ENCODE results near the gene PSPC1.
"Not testable (repeated sequence)": the region's sequence is repeated elsewhere in the genome, so short reads cannot be mapped to it uniquely, and the experiment has no call there.

Gene PSPC1, protein sequence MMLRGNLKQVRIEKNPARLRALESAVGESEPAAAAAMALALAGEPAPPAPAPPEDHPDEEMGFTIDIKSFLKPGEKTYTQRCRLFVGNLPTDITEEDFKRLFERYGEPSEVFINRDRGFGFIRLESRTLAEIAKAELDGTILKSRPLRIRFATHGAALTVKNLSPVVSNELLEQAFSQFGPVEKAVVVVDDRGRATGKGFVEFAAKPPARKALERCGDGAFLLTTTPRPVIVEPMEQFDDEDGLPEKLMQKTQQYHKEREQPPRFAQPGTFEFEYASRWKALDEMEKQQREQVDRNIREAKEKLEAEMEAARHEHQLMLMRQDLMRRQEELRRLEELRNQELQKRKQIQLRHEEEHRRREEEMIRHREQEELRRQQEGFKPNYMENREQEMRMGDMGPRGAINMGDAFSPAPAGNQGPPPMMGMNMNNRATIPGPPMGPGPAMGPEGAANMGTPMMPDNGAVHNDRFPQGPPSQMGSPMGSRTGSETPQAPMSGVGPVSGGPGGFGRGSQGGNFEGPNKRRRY

DNA sequence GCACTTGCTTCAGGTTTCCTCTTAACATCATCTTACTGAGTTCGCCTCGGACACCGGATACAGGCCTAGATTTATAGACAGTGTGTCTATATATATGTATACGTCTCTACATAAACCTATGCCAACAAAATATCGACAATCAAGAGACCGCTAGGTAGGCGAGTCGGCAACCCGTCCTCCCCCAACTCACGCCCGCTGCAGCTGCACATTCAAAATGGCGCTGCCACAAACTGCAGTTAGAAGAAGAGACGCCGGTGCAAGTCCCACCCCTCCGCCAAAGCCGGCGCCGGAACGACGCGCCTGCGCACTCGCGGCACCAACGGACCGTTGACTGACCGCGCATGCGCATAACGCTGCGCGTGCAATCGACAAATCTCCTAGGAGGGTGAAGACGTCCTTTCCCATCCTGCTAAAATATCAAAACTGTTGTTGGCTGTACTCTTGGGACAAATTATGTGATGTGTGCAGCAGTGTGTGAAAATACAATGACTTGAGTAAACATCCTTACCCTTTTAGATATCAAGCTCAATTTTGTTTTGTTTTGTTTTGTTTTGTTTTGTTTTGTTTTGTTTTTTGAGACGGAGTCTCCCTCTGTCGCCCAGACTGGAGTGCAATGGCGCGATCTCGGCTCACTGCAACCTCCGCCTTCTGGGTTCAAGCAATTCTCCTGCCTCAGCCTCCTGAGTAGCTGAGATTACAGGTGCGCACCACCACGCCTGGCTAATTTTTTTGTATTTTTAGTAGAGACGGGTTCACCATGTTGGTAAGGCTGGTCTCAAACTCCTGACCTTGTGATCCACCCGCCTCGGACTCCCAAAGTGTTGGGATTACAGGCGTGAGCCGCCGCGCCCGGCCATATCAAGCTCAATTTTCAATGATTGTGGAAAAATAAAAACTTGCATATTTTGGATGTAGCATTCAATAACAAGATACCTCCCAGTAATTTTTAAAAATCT lies at the start of gene PSPC1:
TSS of gene PSPC1 (minus strand) at position 219 of the 956 bp plus-strand sequence. CDS start at position 31, 188 bp downstream.
- in situ Hi-C loops (cut with MboI; ENCODE audit: low sequenced_read_pairs), result not testable (repeated sequence)

DNA sequence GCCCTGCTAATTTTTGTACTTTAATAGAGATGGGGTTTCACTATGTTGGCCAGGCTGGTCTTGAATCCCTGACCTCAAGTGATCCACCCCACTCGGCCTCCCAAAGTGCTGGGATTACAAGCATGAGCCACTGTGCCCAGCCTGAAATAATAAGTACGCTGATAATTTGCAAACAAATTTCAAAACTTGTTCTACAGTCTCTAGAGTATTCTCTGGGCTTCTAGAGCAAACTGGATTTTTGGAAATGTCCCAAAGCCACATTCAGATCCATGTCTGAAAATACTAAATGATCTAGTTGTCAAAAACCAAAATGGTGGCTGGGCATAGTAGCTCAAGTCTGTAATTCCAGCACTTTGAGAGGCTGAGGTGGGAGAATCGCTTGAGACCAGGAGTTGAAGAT lies 39.9 kb upstream of the PSPC1 start:
- in situ Hi-C loops (cut with MboI; ENCODE audit: low sequenced_read_pairs), result no loop called here

DNA sequence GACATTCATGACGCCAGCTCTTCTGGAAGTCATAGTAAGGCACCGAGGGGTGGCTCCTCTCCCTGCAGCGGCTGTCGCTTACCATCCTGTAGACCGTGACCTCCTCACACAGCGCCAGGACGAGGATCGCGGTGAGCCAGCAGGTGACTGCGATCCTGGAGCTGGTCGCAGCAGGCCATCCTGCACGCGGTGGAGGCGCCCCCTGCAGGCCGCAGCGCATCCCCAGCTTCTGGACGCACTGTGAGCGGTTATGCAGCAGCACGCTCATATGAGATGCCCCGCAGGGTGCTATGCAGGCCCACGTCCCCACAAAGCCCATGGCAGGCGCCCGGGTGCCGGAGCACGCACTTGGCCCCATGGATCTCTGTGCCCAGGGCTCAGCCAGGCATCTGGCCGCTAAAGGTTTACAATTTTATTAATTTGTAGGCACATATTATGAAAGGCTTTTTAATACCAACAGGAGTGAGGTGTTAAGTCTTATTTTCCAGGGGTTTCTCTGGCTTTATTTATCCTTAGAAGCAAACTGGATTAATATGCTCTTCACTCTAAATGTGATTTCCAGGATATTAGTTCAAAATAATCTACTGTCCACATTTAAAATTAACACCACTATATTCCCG lies 35.6 kb upstream of the PSPC1 start:
- in situ Hi-C loops (cut with MboI; ENCODE audit: low sequenced_read_pairs), result no loop called here

DNA sequence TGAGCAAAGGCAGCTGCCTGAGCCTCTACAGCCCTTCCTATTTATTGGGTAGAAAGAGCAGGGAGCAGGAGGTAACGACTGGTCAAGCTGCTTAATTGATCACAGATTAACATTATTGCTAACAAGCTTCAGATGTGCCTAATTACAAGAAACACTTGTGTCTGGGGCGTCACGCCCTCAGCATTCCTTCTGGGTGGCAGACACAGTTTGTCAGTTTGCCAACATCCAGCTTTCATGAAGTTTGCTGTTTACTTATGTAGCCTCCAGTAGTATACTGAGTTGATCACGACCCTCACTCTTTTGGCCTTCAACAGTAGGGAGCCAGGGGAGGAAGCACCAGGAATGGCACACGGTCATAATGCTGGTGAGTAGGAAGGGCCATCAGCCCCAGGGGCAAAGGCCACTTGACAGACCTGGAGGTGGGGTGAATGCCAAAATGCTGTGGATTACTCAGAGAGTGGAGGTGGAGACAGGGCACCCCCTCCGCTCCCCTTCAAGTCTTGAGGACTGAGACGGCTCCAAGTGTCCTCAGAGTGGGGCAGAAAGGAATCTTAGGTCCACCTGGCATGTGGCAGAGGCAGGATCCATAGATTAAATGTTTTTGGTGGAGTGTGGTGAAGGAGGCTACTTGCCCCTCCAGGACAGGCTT lies 34.9 kb upstream of the PSPC1 start:
- in situ Hi-C loops (cut with MboI; ENCODE audit: low sequenced_read_pairs), result no loop called here

DNA sequence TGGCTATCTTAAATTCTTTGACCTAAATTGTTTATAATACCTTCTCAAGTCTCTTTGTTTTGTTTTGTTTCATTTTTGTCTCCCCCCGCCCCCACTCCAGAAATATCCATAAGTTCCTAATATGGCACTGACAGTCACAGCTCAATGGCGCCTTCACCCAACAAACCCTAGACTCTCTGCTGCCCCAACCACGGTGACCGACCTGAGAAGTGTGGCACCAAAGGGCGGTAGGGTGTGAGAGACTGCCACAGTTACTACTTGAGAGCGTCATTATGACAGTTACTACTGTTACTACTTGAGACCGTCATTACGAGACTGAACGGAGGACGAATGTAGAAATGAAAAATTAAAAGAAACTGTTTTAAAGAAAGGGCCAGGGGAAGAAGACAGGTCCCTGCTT lies 34.4 kb upstream of the PSPC1 start:
- in situ Hi-C loops (cut with MboI; ENCODE audit: low sequenced_read_pairs), result no loop called here

DNA sequence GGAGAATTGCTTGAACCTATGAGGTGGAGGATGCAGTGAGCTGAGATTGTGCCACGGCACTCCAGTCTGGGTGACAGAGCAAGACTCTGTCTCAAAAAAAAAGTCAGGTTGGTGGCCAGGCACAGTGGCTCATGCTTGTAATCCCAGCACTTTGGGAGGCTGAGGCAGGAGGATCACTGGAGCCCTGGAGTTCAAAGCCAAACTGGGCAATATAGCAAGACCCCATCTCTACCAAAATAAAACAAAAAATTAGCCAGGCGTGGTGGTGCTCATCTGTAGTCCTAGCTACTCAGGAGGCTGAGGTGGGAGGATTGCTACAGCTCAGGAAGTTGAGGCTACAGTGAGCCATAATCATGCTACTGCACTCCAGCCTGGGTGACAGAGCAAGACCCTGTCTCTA lies 33.1 kb upstream of the PSPC1 start:
- in situ Hi-C loops (cut with MboI; ENCODE audit: low sequenced_read_pairs), result not testable (repeated sequence)

DNA sequence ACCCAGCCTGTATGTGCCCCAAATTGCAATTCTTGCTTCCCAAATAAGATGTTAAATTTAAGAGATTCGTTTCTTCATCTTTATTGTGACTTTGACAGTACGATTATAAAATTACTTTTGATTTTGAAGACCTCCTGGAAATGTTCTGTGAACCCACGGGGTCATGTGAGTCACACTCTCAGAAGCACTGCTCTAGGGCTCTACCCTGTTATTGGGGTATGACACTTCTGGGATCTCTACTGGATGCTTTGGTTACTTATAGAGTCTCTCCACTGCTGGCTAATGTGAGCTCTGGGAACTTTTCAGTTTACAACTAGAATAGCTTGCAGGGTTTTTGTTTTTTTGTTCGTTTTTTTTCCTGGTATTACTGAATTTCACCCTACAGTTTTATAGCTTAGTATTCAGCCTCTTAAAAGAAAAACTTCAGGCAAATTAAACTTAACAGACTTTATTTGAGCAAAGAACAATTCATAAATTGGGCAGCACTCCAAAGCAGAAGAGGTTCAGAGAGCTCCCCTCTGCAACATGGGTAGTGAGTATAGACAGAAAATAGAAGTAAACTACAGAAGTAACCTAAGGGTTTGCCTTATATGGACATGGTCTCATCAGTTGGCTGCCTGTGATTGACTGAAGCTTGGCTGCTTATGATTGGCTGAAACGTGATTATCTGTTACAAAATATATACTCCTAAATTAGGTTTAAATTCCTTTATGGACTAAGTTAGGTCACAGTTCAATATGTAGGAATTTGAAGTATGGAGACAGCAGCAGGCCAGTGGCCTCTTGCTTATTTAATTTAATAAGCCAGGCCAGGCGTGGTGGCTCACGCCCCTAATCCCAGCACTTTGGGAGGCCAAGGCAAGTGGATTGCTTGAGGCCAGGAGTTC lies 28.5 kb upstream of the PSPC1 start:
- in situ Hi-C loops (cut with MboI; ENCODE audit: low sequenced_read_pairs), result no loop called here

DNA sequence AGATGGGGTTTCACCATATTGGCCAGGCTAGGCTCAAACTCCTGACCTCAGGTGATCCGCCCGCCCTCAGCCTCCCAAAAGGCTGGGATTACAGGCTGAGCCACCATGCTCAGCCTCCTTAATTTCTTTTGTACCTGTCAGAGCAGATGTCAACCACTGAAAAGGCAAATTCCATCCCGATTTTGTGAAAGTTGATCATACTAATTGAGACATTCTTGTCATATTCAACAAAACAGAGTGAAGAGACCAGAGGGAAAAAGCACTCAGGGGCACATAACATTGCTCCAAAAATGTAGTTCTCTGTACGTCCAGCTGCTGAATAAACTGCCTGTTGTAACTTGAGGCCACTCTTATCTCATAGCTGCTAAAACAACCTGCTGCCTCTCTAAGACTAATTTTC lies 27.4 kb upstream of the PSPC1 start:
- in situ Hi-C loops (cut with MboI; ENCODE audit: low sequenced_read_pairs), result no loop called here

DNA sequence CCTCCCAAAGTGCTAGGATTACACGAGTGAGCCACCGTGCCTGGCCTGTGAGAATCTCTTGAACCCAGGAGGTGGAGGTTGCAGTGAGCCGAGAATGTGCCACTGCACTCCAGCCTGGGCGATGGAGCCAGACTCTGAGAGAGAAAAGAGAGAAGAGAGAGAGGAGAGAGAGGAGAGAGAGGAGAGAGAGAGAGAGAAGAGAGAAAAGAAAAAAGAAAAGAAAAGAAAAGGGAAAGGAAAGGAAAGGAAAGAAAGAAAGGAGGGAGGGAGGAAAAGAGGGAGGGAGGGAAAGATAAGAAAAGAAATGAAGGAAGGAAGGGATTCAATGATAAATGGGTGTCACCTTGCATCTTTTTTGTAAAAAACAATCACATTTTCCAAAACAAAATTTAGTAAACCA lies 23.0 kb upstream of the PSPC1 start:
- in situ Hi-C loops (cut with MboI; ENCODE audit: low sequenced_read_pairs), result no loop called here

DNA sequence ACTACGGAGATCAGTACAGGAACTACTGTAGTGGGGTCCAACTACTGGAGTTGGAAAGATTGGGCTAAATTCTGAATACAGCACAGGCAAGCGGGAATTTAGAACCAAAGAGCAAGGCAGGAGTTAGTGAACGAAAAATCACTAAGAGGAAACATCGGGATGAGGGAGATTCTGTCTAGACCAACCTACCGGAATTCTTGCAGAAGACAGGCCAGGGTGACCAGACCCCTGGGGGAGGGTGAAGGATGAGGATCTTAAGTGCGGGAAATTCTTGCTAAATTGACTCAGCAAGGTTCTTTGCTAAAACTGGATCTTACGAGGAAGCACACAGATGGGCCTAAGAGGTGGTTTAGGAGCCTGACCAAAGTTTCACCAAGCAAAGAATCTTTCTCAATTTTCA lies 13.2 kb upstream of the PSPC1 start:
- in situ Hi-C loops (cut with MboI; ENCODE audit: low sequenced_read_pairs), result no loop called here

DNA sequence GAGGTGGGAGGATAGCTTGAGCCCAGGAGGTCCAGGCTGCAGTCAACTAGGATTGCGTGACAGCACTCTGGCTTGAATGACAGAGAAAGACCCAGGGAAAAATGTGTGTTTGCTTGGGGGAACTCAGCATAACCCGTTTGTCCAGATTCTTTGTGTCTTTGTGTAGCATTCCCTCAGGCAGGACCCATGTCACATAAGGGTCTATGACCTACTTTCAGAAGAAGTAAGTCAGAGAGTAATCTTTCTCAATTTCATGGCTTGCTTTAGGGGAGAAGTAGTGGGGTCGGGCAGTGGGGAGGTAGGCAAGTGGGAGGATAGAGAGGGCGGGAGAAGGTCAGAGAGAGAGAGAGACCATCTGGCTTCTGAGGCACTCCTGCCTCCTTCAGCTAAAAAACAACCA lies 11.9 kb upstream of the PSPC1 start:
- in situ Hi-C loops (cut with MboI; ENCODE audit: low sequenced_read_pairs), result no loop called here

DNA sequence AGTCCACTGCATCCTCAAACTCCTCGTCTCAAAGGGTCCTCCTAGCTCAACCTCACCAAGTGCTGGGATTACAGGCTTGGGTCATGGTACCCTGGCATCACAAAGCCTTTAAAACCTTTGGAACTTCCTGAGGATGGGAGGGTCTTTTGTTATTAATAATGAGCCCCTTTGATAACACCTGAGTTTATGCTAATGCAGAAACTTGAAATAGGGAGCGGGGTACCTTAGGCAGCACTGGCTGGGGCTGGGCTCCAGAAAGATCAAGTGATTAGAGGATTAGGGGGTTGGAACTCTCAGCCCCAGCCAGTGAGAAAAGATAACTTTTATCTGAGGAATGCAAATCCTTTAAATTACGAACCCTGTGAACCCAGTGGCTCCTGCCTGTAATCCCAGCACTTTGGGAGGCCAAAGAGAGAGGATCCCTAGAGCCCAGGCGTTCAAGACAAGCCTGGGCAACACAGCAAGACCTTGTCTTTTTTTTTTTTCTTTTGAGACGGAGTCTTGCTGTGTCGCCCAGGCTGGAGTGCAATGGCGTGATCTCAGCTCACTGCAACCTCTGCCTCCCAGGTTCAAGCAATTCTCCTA lies 9.3 kb upstream of the PSPC1 start:
- in situ Hi-C loops (cut with MboI; ENCODE audit: low sequenced_read_pairs), result no loop called here

DNA sequence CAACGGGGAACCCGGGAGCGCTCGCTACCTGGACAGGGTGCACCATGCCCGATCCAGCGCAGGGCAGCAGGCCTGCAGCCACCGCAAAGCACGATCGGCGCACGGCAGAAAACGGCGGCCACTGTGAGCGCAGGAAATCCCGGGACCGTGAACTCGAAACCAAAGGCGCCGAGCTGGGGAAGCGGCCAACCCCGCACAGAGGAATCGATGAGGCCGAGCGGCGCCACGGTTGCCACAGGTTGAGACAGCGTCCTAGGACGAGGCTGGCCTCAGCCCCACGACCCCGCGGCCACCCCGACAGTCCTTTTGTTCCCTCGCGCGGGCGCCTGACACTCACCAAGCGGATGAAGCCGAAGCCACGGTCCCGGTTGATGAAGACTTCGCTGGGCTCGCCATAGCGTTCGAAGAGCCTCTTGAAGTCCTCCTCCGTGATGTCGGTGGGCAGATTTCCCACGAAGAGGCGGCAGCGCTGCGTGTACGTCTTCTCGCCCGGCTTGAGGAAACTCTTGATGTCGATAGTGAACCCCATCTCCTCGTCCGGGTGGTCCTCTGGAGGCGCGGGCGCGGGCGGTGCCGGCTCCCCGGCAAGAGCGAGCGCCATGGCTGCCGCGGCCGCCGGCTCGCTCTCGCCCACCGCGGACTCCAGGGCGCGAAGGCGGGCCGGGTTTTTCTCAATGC lies 557 bp downstream of the PSPC1 start:
- in situ Hi-C loops (cut with MboI; ENCODE audit: low sequenced_read_pairs), result no loop called here

DNA sequence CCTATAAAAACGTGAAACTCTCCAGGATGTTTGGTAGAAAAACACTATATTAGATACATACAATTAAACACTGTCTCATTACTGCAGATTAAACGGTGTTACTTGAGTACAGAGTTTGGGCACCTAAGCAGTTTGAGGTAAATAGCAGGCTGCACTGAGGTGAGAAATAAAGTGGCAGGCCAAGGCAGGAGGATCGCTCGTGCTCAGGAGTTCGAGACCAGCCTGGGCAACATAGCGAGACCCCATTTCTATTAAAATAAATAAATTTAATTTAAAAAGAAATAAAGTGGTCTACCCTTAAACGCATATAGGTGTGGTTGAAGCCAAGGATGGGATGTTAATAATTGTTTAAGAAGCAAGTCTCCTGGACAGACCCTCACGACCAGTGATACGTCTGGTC lies 1.2 kb downstream of the PSPC1 start:
- in situ Hi-C loops (cut with MboI; ENCODE audit: low sequenced_read_pairs), result no loop called here

DNA sequence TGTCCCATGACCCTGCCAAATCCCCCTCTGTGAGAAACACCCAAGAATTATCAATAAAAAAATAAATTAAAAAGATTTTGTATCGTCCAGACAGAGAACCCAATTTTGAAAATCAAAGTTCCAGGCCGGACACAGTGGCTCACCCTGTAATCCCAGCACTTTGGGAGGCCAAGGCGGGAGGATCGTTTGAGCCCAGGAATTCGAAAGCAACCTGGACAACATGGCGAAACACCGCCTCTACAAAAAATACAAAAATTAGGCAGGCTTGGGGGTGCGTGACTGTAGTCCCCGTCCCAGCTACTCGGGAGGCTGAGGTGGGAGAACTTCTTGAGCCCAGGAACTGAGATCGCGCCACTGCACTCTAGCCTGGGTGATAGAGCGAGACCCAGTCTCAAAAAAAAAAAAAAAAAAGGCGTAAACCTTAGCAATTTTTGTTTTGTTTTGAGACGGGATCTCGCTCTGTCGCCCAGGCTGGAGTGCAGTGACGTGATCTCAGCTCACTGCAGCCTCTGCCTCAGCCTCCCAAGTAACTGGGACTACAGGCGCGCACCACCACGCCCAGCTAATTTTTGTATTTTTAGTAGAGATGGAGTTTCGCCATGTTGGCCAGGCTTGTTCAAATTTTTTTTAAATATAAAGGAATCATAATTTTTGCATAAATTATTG lies 1.9 kb downstream of the PSPC1 start:
- in situ Hi-C loops (cut with MboI; ENCODE audit: low sequenced_read_pairs), result not testable (repeated sequence)

DNA sequence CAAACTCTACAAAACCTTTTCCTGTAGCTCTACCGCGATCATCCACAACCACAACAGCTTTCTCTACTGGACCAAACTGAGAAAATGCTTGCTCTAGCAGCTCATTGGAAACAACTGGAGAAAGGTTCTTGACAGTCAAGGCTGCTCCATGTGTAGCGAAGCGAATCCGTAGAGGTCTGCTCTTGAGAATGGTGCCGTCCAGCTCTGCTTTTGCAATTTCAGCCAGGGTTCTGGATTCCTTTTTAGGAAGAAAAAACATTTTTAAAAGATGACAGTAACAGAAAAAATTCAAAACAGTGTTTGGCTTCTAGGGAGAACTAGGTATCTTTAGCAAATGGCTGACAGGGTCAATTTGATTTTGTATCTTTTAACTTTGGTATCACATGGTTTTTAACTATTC lies 10.4 kb downstream of the PSPC1 start:
- in situ Hi-C loops (cut with MboI; ENCODE audit: low sequenced_read_pairs), result no loop called here

DNA sequence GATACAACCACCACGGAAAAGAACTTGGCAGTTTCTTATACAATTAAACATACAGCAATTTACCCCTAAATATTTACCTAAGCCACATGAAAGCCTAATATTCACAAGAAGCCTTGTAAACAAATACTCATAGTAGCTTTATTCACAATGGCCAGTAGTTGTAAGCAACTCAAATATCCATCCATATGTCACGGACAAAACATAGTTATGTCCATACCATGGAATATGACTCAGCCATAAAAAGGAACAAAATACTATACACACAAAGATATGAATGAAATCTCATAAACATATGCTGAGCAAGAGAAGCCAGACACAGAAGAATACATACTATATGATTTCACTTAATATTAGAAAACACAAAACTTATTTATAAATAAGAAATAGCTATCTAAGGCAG lies 12.9 kb downstream of the PSPC1 start:
- in situ Hi-C loops (cut with MboI; ENCODE audit: low sequenced_read_pairs), result no loop called here

DNA sequence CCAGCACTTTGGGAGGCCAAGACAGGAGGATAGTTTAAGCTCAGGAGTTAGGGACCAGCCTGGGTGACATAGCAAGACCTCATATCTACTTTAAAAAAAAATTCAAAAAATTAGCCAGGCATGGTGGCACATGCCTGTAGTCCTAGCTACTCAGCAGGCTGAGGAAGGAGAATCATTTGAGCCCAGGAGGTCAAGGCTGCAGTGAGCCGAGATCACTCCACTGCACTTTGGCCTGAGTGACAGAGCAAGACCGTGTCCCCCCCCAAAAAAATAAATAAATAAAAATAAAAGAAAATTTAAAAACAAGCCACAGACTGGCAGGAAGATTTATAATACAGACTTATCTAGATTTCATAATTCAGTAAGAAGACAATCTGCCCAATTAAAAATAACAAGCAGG lies 14.8 kb downstream of the PSPC1 start:
- in situ Hi-C loops (cut with MboI; ENCODE audit: low sequenced_read_pairs), result no loop called here

Data from HL-60/S4 (cell line).